T-helper 2 cell treated with Interferon-gamma antibody and Interleukin-4, amounts not matched to agents 5 μg/mL and 100 μg/mL, for 36 hours (primary cell): ENCODE measurements around the gene PHACTR1.

Experiments
- DNase-seq: peaks from one replicate; pipeline ENCODE4 v3.0.0; 2021; ENCODE audit warnings: low spot score
- H3K27ac Mint-ChIP-seq: one replicate; pipeline ENCODE4 v1.8.0; 2021; ENCODE audit warnings: mild to moderate bottlenecking, mixed read lengths
- H3K27me3 Mint-ChIP-seq: one replicate; pipeline ENCODE4 v1.8.0; 2021; ENCODE audit warnings: low read depth, mixed read lengths
- H3K36me3 Mint-ChIP-seq: one replicate; pipeline ENCODE4 v1.8.0; 2021; ENCODE audit warnings: low read depth, mixed read lengths
- H3K4me1 Mint-ChIP-seq: one replicate; pipeline ENCODE4 v1.8.0; 2021; ENCODE audit warnings: low read depth, mixed read lengths
- H3K4me3 Mint-ChIP-seq: one replicate; pipeline ENCODE4 v1.8.0; 2022; ENCODE audit warnings: mild to moderate bottlenecking, moderate library complexity, mixed read lengths
- H3K9me3 Mint-ChIP-seq: one replicate; pipeline ENCODE4 v1.8.0; 2021; ENCODE audit warnings: mixed read lengths

Gene PHACTR1

DNA sequence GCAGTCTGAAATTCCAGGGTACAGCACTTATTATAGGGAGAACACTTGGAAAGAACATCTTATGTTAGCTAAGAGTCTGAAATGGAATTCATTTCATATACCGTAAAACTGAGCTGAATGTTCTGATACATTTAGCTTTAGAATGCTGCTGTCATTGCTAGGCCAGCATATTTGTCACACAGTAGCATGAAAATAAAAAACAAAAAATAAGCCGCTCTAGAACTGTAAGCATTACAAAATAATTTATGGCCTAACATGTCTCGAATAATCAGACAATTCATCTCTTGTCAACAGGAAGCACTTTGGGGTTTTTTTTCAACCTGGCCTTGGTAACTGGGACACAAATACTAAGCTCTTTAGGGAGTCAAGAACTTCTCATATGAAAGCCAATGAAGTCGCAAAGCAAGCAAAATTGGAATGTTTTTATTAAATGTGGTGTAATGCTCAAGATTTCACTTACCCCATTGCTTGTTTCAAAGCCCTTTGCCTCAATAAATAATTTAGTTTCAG lies 115.7 kb downstream of the PHACTR1 start:
- Mint-ChIP-seq H3K36me3 (no peaks in the 10 kb centered on the region), H3K27ac (no peak overlapping the region), H3K4me1 (no peaks in the 10 kb centered on the region), H3K9me3 (no peaks in the 10 kb centered on the region), H3K4me3 (no peak overlapping the region), H3K27me3 (no peaks in the 10 kb centered on the region)
- no peak for DNase-seq

DNA sequence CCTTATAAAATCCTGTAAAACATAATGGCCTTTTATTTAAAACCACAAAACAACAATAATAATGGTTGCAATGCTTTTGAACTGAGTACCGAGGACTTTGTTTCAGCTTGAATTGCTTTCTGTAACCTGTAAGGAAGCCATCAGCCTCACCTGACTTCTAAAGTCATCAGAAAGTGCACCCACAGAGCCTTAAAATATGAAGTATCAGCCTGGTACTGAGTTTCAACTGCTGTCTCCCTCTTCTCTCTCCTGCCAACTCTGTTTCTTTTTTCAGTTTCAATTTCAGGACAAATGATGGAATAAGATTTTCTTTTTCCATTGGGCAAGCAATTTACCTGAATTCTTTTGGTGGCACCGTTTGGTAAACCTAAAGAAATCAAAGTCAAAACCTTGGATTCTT lies 119.4 kb downstream of the PHACTR1 start:
- Mint-ChIP-seq H3K27ac (no peak overlapping the region), H3K4me3 (no peak overlapping the region), H3K9me3 (no peaks in the 10 kb centered on the region), H3K36me3 (no peaks in the 10 kb centered on the region), H3K4me1 (no peaks in the 10 kb centered on the region), H3K27me3 (no peaks in the 10 kb centered on the region)
- no peak for DNase-seq

DNA sequence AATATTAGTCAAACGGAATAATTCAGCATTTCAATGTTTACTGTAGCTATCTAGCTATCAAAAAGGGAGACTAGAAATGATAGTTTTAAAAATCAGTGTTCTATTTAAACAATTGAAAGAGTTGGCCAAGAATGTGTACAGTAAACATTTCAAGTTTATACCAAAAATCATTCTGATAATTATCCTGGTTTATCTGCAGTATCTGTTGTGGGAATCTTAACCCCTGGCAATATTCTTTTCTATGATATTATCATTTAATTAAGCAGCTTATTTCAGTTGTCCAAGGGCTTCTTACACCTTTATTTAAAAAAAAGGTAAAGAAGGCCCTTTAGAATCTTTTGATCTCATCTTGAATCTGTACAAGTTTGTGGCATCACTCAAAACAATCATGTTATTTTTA lies 125.1 kb downstream of the PHACTR1 start:
- H3K4me3 Mint-ChIP-seq = no peak overlapping the region
- H3K36me3 Mint-ChIP-seq = no peaks in the 10 kb centered on the region
- H3K27me3 Mint-ChIP-seq = no peaks in the 10 kb centered on the region

DNA sequence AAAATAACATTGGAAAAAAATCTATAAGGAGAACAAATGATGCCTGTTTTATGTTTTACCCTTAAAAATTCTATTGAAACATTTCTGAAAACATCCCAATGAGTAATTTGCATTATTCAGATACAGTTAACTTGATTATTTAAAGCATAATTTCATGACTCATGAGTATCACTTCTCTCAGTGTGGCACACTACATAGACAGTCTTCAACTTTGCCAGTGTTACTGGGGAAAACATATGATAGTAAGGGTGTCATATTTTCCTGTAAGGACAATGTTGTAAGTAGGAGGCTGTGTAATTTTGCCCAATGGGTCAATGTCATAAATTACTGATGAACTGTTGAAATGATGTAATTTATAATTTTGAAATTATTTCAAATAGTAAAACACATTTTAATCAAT lies 125.5 kb downstream of the PHACTR1 start:
- H3K27ac Mint-ChIP-seq = no peak overlapping the region
- no peaks in the 10 kb centered on the region for H3K36me3 Mint-ChIP-seq
- H3K4me3 Mint-ChIP-seq = no peak overlapping the region
- no peaks in the 10 kb centered on the region for H3K4me1 Mint-ChIP-seq
- no peak for DNase-seq
- no peaks in the 10 kb centered on the region for H3K27me3 Mint-ChIP-seq
- no peaks in the 10 kb centered on the region for H3K9me3 Mint-ChIP-seq

More for the DNA sequence above, 125.1 kb downstream of the PHACTR1 start:
- H3K4me1 Mint-ChIP-seq = no peaks in the 10 kb centered on the region
- no peak overlapping the region for H3K27ac Mint-ChIP-seq
- H3K9me3 Mint-ChIP-seq = no peaks in the 10 kb centered on the region
- no peak for DNase-seq

DNA sequence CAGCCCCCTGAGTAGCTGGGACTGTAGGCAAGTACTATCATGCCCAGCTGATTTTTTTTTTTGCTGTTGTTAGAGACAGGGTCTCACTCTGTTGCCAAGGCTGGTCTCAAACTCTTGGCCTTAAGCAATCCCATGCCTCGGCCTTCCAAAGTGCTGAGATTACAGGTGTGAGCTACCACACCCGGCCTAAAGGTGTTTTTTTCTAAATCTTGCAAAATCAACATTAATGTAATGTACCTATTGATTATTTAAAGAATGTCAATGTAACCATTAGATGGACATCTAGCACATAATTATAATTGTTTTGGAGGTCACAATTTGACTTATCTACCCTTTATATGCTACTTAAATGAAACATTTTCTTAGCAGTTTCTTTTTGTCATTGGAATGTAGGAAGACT lies 126.1 kb downstream of the PHACTR1 start:
- Mint-ChIP-seq H3K27ac (no peak overlapping the region), H3K36me3 (no peaks in the 10 kb centered on the region), H3K9me3 (no peaks in the 10 kb centered on the region), H3K27me3 (no peaks in the 10 kb centered on the region), H3K4me1 (no peaks in the 10 kb centered on the region), H3K4me3 (no peak overlapping the region)
- DNase-seq = no peak

DNA sequence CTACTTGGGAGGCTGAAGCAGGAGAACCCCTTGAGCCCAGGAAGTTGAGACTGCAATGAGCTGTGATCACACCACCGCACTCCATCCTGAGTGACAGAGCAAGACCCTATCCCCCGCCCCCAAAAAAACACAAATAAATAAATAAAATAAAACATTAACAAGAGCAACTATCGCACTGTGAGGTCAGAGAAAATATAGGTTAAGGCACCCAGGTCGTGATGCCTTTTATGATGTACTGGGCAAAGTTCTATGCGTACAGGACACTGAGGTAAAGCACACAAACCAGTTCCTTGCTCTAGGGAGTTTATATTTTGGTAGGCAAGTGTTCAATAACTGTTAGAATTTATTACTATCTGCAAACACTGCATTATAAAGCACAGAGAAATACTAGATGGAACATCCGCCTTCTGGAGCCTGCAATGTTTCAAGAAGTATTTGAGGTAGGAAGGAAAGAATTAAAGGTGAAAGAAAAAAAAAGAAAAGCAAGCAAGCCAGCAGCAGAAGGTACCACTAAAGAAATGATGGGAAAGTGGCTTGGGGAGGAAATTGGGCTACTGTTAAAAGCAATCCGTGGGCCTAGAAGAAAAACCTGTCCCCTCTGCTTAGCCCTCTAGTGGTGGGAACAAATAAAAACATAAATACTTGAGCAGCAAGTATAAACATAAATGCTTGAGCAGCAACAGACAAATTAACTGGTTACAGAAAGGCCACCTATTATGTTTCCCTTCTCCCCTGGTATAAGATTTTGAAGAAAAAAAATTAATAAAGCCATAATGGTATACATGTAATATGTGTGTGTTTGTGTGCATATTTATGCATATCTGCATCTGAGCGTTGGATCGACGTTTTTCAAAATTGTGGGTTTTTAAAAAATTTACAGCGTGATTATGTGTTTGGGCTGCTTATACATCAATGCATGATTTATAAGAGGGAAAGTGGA lies 128.0 kb downstream of the PHACTR1 start:
- no peaks in the 10 kb centered on the region for H3K36me3 Mint-ChIP-seq
- H3K27me3 Mint-ChIP-seq = no peaks in the 10 kb centered on the region
- no peaks in the 10 kb centered on the region for H3K9me3 Mint-ChIP-seq
- DNase-seq = no peak
- H3K27ac Mint-ChIP-seq = no peak overlapping the region
- no peak overlapping the region for H3K4me3 Mint-ChIP-seq
- H3K4me1 Mint-ChIP-seq = no peaks in the 10 kb centered on the region

DNA sequence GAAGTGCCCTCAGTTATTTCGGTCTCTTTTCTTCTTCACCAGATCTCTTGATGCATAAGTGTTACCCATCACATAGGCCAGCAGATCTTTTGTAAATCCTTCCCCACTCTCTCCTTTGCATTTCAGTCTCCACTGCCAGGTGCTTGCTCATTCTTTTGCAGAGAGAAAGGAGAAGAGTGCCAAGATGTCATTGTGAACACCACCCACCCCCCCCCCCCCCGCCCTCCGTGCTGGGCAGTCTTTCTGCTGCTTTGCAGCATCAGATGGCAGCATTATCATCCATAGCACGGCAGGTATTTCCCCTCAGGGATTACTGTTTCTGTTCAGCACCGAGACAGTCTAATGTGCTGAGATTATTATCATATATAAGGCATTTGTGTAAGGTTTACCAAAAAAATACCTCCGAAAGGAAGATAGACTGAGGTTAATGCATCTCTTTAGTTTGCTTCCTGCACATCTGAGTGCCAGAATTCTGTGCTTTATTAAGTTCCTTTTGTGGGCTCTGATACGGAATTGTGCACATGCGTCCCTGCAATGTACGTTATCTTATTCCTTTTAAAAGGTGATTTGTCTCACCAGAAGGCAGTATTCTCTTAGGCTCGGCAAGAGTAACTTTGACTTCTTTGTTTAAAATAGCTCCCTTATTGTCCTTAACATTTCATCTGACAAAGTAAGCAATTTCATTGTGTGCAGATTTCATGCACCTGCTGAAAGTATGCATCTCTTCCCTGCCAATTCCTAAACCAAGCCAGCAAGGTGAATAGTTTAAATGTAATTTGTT lies 128.8 kb downstream of the PHACTR1 start:
- no peaks in the 10 kb centered on the region for H3K9me3 Mint-ChIP-seq
- H3K27ac Mint-ChIP-seq = no peak overlapping the region
- no peaks in the 10 kb centered on the region for H3K27me3 Mint-ChIP-seq
- no peaks in the 10 kb centered on the region for H3K4me1 Mint-ChIP-seq
- no peaks in the 10 kb centered on the region for H3K36me3 Mint-ChIP-seq
- no peak overlapping the region for H3K4me3 Mint-ChIP-seq
- DNase-seq = no peak

DNA sequence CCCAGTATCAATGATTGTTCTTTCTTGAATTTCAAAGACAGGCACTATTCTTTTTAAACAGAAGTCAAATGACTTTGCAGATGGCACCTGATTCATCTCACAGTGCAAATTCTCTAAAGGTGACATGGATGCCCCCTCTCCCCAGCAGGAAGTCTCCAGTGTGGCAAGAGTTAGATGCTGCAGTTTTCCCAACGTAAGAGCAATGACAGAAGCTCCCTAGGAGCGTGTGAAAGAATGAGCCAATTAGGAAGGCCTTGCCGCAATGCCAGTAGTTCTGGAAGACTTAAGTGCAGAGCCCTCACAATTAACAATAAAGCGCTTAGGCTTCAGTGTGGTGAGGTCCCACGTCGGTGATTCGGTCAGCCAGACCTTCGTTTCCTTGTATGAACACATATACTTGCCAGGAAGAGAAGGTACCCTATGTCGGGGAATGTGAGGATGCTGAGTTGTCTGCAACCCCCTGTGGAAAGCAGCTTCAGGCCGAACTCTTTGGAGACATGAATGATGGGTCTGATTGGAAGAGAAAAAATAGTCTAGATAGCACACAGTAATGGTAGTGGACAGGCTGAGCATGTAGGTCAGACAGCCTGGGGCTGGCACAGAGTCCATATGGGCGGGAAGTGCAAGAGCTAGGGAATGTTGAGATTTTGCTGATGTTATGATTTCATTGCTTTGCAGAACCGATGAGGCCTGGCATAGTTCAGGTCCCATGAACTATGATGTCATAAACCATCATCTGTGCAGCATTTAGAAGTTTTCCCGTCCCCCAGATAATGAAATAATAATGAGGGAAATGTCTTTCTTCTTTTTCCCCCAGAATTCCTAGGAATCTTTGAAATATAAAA lies 132.6 kb downstream of the PHACTR1 start:
- no peaks in the 10 kb centered on the region for H3K36me3 Mint-ChIP-seq
- no peak for DNase-seq
- no peak overlapping the region for H3K27ac Mint-ChIP-seq
- no peaks in the 10 kb centered on the region for H3K9me3 Mint-ChIP-seq
- H3K4me3 Mint-ChIP-seq = no peak overlapping the region
- no peaks in the 10 kb centered on the region for H3K27me3 Mint-ChIP-seq
- no peaks in the 10 kb centered on the region for H3K4me1 Mint-ChIP-seq

DNA sequence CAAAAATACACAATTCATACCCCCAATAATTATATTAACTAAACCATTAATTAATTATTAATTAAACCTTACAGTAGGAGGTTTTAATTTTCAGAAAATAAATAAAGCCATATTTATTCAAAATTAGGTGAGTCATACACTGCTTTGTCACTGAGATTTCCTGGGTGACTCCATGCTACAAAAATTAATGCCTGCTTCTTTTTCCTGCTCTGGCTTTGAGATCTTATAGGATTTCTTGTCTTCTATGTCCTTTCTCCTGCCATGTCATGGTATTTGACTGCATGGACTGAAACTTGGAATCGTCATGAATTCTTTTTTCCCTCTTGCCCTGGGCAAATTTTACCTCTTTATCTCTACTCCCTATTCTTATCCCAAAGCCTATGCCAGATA lies 133.2 kb downstream of the PHACTR1 start:
- no peaks in the 10 kb centered on the region for H3K9me3 Mint-ChIP-seq
- H3K27me3 Mint-ChIP-seq = no peaks in the 10 kb centered on the region
- H3K4me3 Mint-ChIP-seq = no peak overlapping the region
- H3K4me1 Mint-ChIP-seq = no peaks in the 10 kb centered on the region
- H3K36me3 Mint-ChIP-seq = no peaks in the 10 kb centered on the region
- DNase-seq = no peak
- H3K27ac Mint-ChIP-seq = no peak overlapping the region

DNA sequence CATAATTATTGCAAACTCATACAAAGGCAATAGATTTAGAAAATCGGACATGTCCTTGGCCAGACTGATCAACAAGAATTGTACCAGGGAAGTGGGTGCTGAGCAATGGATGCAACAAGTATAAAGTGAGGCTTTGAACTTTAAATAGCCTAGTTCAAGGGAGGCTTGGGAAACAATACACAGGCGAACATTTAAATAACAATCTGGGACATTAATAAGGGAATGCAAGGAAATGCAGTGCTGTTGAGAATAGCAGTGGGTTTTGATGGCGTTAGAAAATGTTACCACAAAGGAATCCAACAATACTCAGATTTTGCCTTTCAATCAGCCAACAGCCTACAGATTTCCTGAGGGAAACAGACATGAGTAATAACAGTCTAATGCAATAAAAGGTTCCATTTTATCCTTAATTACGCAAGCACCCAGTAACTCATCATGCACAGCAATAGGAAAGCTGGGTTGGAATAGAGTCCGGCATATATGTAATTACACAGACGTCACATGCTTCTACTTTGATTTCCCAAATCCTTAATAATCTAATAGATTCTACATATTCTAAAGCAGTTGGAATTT lies 134.6 kb downstream of the PHACTR1 start:
- Mint-ChIP-seq H3K4me3 (no peak overlapping the region), H3K27me3 (no peaks in the 10 kb centered on the region), H3K36me3 (no peaks in the 10 kb centered on the region), H3K4me1 (no peaks in the 10 kb centered on the region), H3K27ac (no peak overlapping the region), H3K9me3 (no peaks in the 10 kb centered on the region)
- no peak for DNase-seq

DNA sequence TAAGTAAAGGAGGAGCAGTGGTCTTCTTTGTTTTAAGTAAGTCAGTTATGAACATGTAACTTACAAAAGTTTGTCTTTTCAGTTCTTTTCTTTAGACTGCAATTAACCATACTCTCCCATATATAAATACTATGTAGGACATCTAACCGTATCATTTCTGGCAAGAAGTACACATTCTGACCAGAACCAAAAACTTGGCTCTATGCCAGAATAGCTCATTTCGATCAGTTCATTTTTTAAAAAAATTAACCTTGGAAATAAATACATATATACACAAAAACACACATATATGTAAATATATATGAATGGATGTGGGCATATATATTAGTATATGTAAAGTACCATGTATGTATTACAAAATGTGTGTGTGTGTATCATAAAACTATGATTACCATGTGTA lies 145.0 kb downstream of the PHACTR1 start:
- Mint-ChIP-seq H3K4me1 (no peaks in the 10 kb centered on the region), H3K9me3 (no peaks in the 10 kb centered on the region), H3K27me3 (no peaks in the 10 kb centered on the region), H3K4me3 (no peak overlapping the region), H3K36me3 (no peaks in the 10 kb centered on the region), H3K27ac (no peak overlapping the region)
- DNase-seq = no peak

DNA sequence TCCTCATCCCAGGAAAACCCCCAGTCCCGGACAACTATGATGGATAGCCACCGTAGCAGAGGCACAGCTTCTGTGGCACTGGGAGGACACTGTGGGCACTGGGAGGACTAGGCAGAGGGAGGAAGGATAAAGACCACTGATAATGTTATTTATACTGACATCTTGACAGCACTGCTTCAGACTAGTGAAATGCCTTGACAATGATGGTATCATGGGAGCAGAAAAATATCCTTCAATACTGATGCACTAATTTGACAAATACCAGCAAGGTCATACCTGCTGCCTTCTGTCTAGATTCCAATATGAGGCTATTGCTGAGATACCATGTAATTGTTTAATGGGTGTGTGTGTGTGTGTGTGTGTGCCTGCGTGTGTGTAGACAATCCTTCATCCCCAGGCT lies 148.6 kb downstream of the PHACTR1 start:
- Mint-ChIP-seq H3K9me3 (no peaks in the 10 kb centered on the region), H3K36me3 (no peaks in the 10 kb centered on the region), H3K4me1 (no peaks in the 10 kb centered on the region), H3K4me3 (no peak overlapping the region), H3K27me3 (peaks cover 3% of the 10 kb centered on the region), H3K27ac (no peak overlapping the region)
- no peak for DNase-seq

DNA sequence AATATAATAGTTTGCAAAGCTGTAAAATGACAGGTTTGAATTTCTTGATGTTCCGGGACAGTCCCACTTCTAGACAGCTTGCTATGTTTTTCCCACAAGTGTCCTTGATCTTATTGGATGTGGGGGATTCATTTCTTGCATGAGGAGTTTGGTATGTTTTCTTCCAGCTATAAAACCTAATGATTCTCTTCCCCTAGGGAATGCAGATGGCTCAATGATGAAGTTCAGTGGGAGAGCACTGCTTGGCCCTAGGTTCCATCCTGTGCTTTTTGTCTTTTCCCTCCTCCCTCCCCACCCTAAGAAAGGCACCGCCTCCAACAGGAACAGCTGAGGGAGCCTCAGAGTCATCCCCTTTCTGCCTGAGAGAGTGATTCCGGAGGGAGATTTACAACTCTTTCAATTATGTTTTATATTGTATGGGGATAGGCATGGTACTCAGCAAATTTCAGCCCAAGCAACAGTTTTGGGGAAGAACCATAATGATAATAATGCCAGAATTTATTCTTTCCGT lies 149.2 kb downstream of the PHACTR1 start:
- no peak for DNase-seq
- peaks cover 3% of the 10 kb centered on the region for H3K27me3 Mint-ChIP-seq
- no peak overlapping the region for H3K4me3 Mint-ChIP-seq
- H3K36me3 Mint-ChIP-seq = no peaks in the 10 kb centered on the region
- H3K9me3 Mint-ChIP-seq = no peaks in the 10 kb centered on the region
- no peak overlapping the region for H3K27ac Mint-ChIP-seq
- no peaks in the 10 kb centered on the region for H3K4me1 Mint-ChIP-seq
